H9 (cell line): ENCODE data around the gene POR. TPM values are rescaled to one million over a fixed set of nuclear protein-coding genes. Genes with fewer than 3 reads are reported as not detected.

Experiments
- DNase-seq: peaks from one replicate; pipeline ENCODE4 v3.0.0-alpha.2; 2017
- H2AFZ ChIP-seq: one replicate; pipeline ENCODE4 v1.6.1; 2013; ENCODE audit warnings: mild to moderate bottlenecking, low read length, control low read depth, moderate library complexity
- H2AK5ac ChIP-seq: 2 replicates; pipeline ENCODE4 v1.6.1; 2013; ENCODE audit warnings: low read length, control low read depth, mixed read lengths; ENCODE audit not compliant: insufficient read length
- H2BK120ac ChIP-seq: one replicate; pipeline ENCODE4 v1.6.1; 2013; ENCODE audit warnings: low read depth, mild to moderate bottlenecking, low read length, control low read depth, inconsistent platforms; ENCODE audit not compliant: poor library complexity, severe bottlenecking
- H2BK12ac ChIP-seq: 2 replicates; pipeline ENCODE4 v1.6.1; 2013; ENCODE audit warnings: low read length, control low read depth, mixed read lengths, low read depth; ENCODE audit not compliant: insufficient read length
- H2BK15ac ChIP-seq: 2 replicates; pipeline ENCODE4 v1.6.1; 2013; ENCODE audit warnings: low read depth, low read length, control low read depth
- H2BK20ac ChIP-seq: one replicate; pipeline ENCODE4 v1.6.1; 2013; ENCODE audit warnings: low read depth, mild to moderate bottlenecking, low read length, control low read depth, inconsistent platforms; ENCODE audit not compliant: poor library complexity, severe bottlenecking
- H2BK5ac ChIP-seq: 2 replicates; pipeline ENCODE4 v1.6.1; 2013; ENCODE audit warnings: low read length, control low read depth, mixed read lengths; ENCODE audit not compliant: insufficient read length
- H3K14ac ChIP-seq: 2 replicates; pipeline ENCODE4 v1.6.1; 2013; ENCODE audit warnings: low read length, control low read depth; ENCODE audit not compliant: insufficient read depth
- H3K18ac ChIP-seq: 2 replicates; pipeline ENCODE4 v1.6.1; 2013; ENCODE audit warnings: low read depth, mild to moderate bottlenecking, mixed read lengths, low read length, control low read depth; ENCODE audit not compliant: insufficient read length
- H3K23ac ChIP-seq: 2 replicates; pipeline ENCODE4 v1.6.1; 2013; ENCODE audit warnings: low read length, control low read depth, mixed read lengths, low read depth; ENCODE audit not compliant: insufficient read length
- H3K23me2 ChIP-seq: 2 replicates; pipeline ENCODE4 v1.6.1; 2013; ENCODE audit warnings: low read depth, mild to moderate bottlenecking, mixed read lengths, low read length, control low read depth; ENCODE audit not compliant: insufficient read length, poor library complexity, severe bottlenecking
- H3K27ac ChIP-seq: 2 replicates; pipeline ENCODE4 v1.5.1; 2013; ENCODE audit warnings: low read length, control low read depth, mixed read lengths, low read depth; ENCODE audit not compliant: insufficient read length
- H3K27me3 ChIP-seq: 2 replicates; pipeline ENCODE4 v1.6.1; 2013; ENCODE audit warnings: low read length, control low read depth, inconsistent platforms; ENCODE audit not compliant: insufficient read depth
- H3K4ac ChIP-seq: 2 replicates; pipeline ENCODE4 v1.6.1; 2013; ENCODE audit warnings: low read depth, mild to moderate bottlenecking, control low read depth, inconsistent platforms, low read length, moderate library complexity
- H3K4me1 ChIP-seq: 2 replicates; pipeline ENCODE4 v1.6.1; 2013; ENCODE audit warnings: low read length, control low read depth, inconsistent platforms; ENCODE audit not compliant: insufficient read depth
- H3K4me2 ChIP-seq: 2 replicates; pipeline ENCODE4 v1.6.1; 2013; ENCODE audit warnings: low read length, control low read depth, mixed read lengths; ENCODE audit not compliant: insufficient read length, insufficient read depth
- H3K56ac ChIP-seq: 2 replicates; pipeline ENCODE4 v1.6.1; 2013; ENCODE audit warnings: low read depth, mild to moderate bottlenecking, mixed read lengths, low read length, control low read depth; ENCODE audit not compliant: insufficient read length
- H3K79me1 ChIP-seq: 2 replicates; pipeline ENCODE4 v1.6.1; 2013; ENCODE audit warnings: low read depth, mild to moderate bottlenecking, moderate library complexity, low read length, control low read depth, inconsistent platforms; ENCODE audit not compliant: insufficient read depth, poor library complexity, severe bottlenecking
- H3K79me2 ChIP-seq: 2 replicates; pipeline ENCODE4 v1.6.1; 2013; ENCODE audit warnings: low read length, control low read depth, inconsistent platforms; ENCODE audit not compliant: insufficient read depth
- H3K9ac ChIP-seq: 2 replicates; pipeline ENCODE4 v1.6.1; 2013; ENCODE audit warnings: low read length, control low read depth, mixed read lengths; ENCODE audit not compliant: insufficient read length; ENCODE audit errors: extremely low read depth
- H3K9me3 ChIP-seq: one replicate; pipeline ENCODE4 v1.6.1; 2013; ENCODE audit warnings: low read depth, low read length, inconsistent platforms; ENCODE audit not compliant: control insufficient read depth
- H3T11ph ChIP-seq: one replicate; pipeline ENCODE4 v1.6.1; 2013; ENCODE audit warnings: mild to moderate bottlenecking, low read length, control low read depth, inconsistent platforms
- H4K20me1 ChIP-seq: one replicate; pipeline ENCODE4 v1.6.1; 2013; ENCODE audit not compliant: control insufficient read depth, insufficient read length, insufficient read depth
- H4K5ac ChIP-seq: 2 replicates; pipeline ENCODE4 v1.6.1; 2013; ENCODE audit warnings: low read depth, mild to moderate bottlenecking, mixed read lengths, low read length, control low read depth; ENCODE audit not compliant: insufficient read length
- H4K8ac ChIP-seq: replicated peaks from 2 replicates; pipeline ENCODE4 v1.6.1; 2013; ENCODE audit warnings: low read length, control low read depth, mixed read lengths, low read depth; ENCODE audit not compliant: insufficient read length
- H4K91ac ChIP-seq: 2 replicates; pipeline ENCODE4 v1.6.1; 2013; ENCODE audit warnings: low read depth, mild to moderate bottlenecking, moderate library complexity, mixed read lengths, low read length, control low read depth; ENCODE audit not compliant: insufficient read length
- H3K27ac Mint-ChIP-seq, 3 experiments: 2 replicates in 2 of 3; 3 replicates in 1 of 3; pipeline ENCODE4 v1.8.0; 2020 to 2021; ENCODE audit warnings: mixed read lengths in 3 of 3, mild to moderate bottlenecking in 1 of 3, moderate library complexity in 1 of 3
- H3K27me3 Mint-ChIP-seq: 2 replicates; pipeline ENCODE4 v1.8.0; 2021; ENCODE audit warnings: low read depth, mild to moderate bottlenecking, moderate library complexity, mixed read lengths
- H3K36me3 Mint-ChIP-seq, 3 experiments: 2 replicates in 2 of 3; 3 replicates in 1 of 3; pipeline ENCODE4 v1.8.0; 2020 to 2021; ENCODE audit warnings: low read depth in 3 of 3, mixed read lengths in 3 of 3; ENCODE audit not compliant: insufficient read depth in 1 of 3
- H3K4me1 Mint-ChIP-seq, 2 experiments: 2 replicates each; pipeline ENCODE4 v1.8.0; 2020; ENCODE audit warnings: mixed read lengths in 2 of 2
- H3K4me3 Mint-ChIP-seq, 2 experiments: 2 replicates in 1 of 2; 3 replicates in 1 of 2; pipeline ENCODE4 v1.8.0; 2020 to 2021; ENCODE audit warnings: mild to moderate bottlenecking in 2 of 2, mixed read lengths in 2 of 2, moderate library complexity in 1 of 2
- H3K9me3 Mint-ChIP-seq, 2 experiments: 2 replicates in 1 of 2; 3 replicates in 1 of 2; pipeline ENCODE4 v1.8.0; 2020; ENCODE audit warnings: mild to moderate bottlenecking in 2 of 2, mixed read lengths in 2 of 2, moderate library complexity in 1 of 2
- WGBS: extraction: QIAGEN DNeasy Blood & Tissue Kit; methylation state at CpG from one replicate; pipeline ENCODE4 v1.1.7; 2013; ENCODE audit warnings: missing lambda C conversion rate, low lambda C conversion rate, mixed read lengths; ENCODE audit not compliant: insufficient read length; ENCODE audit errors: extremely low coverage; 5-methylcytosine and 5-hydroxymethylcytosine counted together
- total RNA-seq: library from RNA; stranded (reverse); gene quantifications from 2 replicates; pipeline ENCODE4 v1.2.1, GENCODE V29; 2021
- TF ChIP-seq, protein P1 (sequence below): fragments of 200-600 bp; sonication (generic); conservative IDR thresholded peaks from 3 replicates; pipeline ENCODE4 v1.8.0; 2021; ENCODE audit warnings: antibody characterized with exemption, mild to moderate bottlenecking

POR gene
- total RNA-seq, 1 experiment from 2014 or later = 128 TPM

DNA sequence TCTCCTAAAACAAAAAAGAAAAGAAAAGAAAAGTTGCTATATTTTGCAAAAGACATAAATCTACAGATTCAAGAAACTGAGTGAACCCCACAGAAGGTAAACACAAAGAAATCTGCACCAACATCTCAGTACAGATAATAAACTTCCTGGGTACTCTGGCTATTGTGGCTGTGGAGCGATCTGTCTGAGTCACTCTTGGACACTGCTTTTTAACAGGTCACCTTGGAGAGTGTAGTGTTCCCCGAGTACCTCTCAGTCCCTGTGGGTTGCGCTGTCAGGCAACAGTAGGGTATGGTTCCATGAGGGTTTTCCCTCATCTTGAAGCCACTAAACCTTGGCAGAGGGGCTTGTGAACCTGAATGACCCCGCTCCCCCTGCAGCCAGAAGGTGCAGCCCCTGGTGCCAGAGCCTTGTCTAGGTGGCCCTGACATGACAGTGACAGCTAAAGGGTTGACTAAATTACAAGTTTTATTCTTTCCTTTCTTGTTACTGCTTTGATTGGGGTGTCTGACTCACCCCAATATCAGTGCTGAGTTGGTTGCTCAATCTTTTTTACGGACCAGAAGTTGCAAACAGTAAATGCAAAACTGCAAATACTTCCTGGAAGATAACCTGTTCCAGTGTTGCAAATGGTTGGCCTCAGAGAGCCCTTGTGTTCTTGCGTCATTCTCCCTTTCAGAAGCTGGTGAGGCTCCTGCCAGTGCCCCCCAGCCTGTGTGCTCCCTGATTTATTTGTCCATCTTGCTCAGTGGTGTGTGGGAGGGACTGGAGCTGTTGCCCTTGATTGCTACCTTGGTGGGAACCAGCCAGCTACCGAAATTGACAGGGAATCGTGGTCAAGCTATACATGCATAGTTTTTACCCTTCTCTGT, 30.6 kb downstream of the POR start:
- H3K27me3 Mint-ChIP-seq = no peaks in the 10 kb centered on the region
- Histone ChIP-seq H2BK5ac (no peak overlapping the region), H3K14ac (no peak overlapping the region), H3K4ac (no peak overlapping the region), H3K27me3 (no peaks in the 10 kb centered on the region), H2BK20ac (no peak overlapping the region), H2AK5ac (no peak overlapping the region), H4K91ac (no peak overlapping the region), H3K27ac (no peak overlapping the region), H2BK12ac (no peak overlapping the region), H4K20me1 (no peaks in the 10 kb centered on the region), H3K4me2 (no peak overlapping the region), H3K9ac (no peak overlapping the region), H3K56ac (no peak overlapping the region), H4K5ac (no peak overlapping the region), H3K79me1 (peaks cover 6% of the 10 kb centered on the region), H2AFZ (no peak overlapping the region), H3K23ac (no peak overlapping the region), H3K23me2 (no peaks in the 10 kb centered on the region), H3K9me3 (no peaks in the 10 kb centered on the region), H3K18ac (no peak overlapping the region), H2BK15ac (no peak overlapping the region), H3K4me1 (no peaks in the 10 kb centered on the region), H4K8ac (no peak overlapping the region), H3T11ph (no peak overlapping the region), H3K79me2 (peaks cover 8% of the 10 kb centered on the region; the same call in 1 of the 2 replicates), H2BK120ac (no peak overlapping the region)
- TF ChIP-seq, protein P1, sequence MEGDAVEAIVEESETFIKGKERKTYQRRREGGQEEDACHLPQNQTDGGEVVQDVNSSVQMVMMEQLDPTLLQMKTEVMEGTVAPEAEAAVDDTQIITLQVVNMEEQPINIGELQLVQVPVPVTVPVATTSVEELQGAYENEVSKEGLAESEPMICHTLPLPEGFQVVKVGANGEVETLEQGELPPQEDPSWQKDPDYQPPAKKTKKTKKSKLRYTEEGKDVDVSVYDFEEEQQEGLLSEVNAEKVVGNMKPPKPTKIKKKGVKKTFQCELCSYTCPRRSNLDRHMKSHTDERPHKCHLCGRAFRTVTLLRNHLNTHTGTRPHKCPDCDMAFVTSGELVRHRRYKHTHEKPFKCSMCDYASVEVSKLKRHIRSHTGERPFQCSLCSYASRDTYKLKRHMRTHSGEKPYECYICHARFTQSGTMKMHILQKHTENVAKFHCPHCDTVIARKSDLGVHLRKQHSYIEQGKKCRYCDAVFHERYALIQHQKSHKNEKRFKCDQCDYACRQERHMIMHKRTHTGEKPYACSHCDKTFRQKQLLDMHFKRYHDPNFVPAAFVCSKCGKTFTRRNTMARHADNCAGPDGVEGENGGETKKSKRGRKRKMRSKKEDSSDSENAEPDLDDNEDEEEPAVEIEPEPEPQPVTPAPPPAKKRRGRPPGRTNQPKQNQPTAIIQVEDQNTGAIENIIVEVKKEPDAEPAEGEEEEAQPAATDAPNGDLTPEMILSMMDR = no peak
- H3K4me1 Mint-ChIP-seq = peaks cover 2 to 3% of the 10 kb centered on the region in 2 experiments; a peak in 2 of 4 replicates
- WGBS = no CpG with 5 or more reads among the region's 8 CpGs
- no peaks in the 10 kb centered on the region for H3K9me3 Mint-ChIP-seq
- no peak for DNase-seq
- no peak overlapping the region for H3K4me3 Mint-ChIP-seq
- H3K27ac Mint-ChIP-seq = peak overlapping the region in 2 of 3 experiments; percentile 49 to 65; a peak in 2 of 7 replicates
- H3K36me3 Mint-ChIP-seq = peaks cover 2 to 20% (median 18%) of the 10 kb centered on the region in 3 experiments; a peak in 5 of 7 replicates
